ENCODE results near the gene MORC2.

MORC2 gene

DNA sequence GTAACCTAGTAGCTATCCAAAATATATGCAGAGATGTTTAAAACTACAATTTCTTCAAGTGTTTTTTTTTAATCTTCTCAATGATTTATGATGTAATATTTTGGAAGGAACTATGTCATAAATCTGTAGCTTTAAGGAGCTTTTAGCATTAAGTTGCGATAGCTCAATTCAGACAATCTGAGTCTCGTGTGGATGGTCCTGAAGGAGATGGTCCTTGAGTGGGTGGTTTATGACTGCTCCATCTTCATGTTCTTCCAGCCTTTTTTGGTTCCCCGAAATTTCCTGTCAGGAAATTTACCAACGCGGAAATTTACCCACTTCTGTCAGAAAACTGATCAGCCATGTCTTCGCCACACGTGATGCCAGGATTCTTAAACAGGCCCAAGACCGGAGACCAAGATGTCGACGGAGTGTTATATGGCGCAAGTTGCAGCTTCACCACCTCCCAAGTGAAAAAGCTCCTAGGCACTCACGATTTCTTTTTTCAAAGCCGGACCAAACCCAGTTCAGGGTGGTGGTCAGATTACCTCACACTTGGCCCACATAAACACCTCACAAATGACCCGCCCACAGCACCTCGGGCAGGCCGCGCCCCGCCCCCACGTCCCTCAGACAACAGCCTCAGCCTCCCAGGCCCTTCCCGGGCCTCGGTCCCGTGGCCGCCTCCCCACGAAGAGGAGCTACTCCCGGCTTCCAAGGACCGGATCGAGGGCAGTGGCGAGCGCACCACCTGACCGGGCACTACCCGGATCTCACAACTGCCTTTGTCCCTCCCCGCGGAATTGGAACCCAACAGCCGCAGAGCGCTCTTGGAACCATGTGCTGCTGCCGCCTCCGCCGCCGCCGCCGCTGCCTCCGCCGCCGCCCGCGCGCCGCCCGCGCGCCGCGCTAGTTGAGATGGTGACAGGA, at the start of gene MORC2:
TSS of gene MORC2 (minus strand) at position 760 of the 909 bp plus-strand sequence. CDS start 885 bp downstream, outside the sequence.
- TF ChIP-seq, protein P1, sequence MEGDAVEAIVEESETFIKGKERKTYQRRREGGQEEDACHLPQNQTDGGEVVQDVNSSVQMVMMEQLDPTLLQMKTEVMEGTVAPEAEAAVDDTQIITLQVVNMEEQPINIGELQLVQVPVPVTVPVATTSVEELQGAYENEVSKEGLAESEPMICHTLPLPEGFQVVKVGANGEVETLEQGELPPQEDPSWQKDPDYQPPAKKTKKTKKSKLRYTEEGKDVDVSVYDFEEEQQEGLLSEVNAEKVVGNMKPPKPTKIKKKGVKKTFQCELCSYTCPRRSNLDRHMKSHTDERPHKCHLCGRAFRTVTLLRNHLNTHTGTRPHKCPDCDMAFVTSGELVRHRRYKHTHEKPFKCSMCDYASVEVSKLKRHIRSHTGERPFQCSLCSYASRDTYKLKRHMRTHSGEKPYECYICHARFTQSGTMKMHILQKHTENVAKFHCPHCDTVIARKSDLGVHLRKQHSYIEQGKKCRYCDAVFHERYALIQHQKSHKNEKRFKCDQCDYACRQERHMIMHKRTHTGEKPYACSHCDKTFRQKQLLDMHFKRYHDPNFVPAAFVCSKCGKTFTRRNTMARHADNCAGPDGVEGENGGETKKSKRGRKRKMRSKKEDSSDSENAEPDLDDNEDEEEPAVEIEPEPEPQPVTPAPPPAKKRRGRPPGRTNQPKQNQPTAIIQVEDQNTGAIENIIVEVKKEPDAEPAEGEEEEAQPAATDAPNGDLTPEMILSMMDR (IDR thresholded peaks at IDR 0.05; ENCODE audit: insufficient read depth, low read depth, low read length, missing control alignments): no peak
- peak within 1 kb of the TSS; percentile 97 for H3K4me3 ChIP-seq (ENCODE audit: low read depth, low read length)
- peak; percentile 77 for DNase-seq (ENCODE audit: low read depth)

DNA sequence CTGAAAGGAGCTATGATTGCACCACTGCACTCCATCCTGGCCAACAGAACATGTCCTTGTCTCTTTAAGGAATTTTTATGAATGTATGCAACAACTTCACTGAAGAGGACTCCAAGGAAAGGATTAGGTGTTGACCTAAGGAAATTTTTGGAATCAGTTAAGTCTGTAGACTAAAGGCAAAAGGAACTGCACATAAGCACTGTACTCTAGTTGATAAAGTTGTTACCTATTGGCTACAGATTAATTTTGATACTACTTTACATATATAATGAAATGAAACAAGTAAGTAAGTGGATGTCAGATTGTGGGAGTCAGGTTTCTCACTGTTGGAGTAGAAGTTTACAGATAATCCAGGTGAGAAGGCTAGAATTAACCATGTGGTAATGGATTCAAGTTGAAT, 37.0 kb upstream of the MORC2 start:
- DNase-seq (ENCODE audit: low read depth): no peak
- H3K4me3 ChIP-seq (ENCODE audit: low read depth, low read length): no peak overlapping the region
- TF ChIP-seq, protein P1 (IDR thresholded peaks at IDR 0.05; ENCODE audit: insufficient read depth, low read depth, low read length, missing control alignments): no peak

DNA sequence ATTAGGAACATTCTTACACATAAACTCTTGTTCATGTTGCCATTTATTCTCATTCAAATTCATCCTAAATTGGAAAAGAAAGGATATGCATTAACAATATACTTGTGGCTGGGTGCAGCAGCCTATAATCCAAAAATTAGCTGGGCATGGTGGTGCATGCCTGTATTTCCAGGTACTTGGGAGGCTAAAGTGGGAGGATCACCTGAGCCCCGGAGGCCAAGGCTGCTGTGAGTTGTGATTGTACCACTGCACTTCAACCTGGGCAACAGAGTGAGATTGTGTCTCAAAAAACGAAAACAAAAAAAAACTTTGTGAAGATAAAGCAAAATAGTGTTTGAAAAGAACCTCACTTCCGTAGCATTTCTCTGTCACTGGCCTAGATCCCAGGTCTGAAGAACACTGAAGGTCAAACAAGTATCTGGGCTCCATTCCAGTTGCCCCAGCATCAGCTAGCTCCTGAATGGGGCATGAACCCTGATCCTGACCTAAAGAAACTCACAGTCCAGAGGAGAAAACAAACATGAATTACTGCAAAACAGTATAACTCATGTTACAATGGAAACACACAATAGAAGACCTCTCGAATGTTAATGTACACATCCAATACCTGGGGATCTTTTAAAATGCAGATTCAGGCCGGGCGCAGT, 32.7 kb upstream of the MORC2 start:
- TF ChIP-seq, protein P1 (IDR thresholded peaks at IDR 0.05; ENCODE audit: insufficient read depth, low read depth, low read length, missing control alignments): no peak
- no peak for DNase-seq (ENCODE audit: low read depth)
- H3K4me3 ChIP-seq (ENCODE audit: low read depth, low read length): no peak overlapping the region

DNA sequence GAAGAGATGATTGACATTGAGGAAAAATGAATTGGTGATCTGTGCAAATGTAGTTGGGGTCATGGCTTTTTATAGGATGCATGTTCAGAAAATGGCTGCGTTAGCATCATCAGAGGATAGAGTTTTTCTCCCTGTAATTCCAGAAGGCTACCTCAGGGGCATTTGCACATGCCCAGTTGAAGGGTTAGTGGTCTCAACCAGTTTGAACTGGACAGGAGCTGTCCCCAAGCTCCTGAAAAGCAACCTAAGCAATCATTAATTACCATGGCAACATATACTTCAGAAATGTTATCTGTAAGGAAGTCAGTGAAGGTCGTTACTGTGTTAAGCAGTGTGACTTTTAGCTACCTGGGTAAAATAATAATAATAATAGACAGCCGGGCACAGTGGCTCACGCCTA, 29.8 kb upstream of the MORC2 start:
- no peak for DNase-seq (ENCODE audit: low read depth)
- no peak overlapping the region for H3K4me3 ChIP-seq (ENCODE audit: low read depth, low read length)
- TF ChIP-seq, protein P1 (IDR thresholded peaks at IDR 0.05; ENCODE audit: insufficient read depth, low read depth, low read length, missing control alignments): no peak

DNA sequence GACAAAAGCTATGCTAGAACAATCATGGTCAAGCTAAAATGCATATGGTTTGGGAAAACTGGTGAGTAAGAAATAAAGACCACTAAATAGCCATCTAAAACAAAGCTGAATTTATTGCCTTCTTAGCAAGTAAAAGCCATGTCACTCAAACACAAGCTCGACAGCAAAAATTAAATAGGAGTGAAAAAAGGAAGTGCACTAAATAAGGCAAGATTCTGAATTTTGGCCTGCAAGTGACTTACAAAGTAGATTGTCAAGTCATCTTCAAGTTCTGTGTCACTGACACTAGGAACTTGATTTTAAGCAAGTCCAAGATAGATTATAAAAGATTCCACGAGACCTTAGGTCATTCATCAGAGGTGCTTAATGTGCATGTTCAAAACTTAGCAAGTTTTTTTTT, 27.9 kb upstream of the MORC2 start:
- DNase-seq (ENCODE audit: low read depth): no peak
- H3K4me3 ChIP-seq (ENCODE audit: low read depth, low read length): no peak overlapping the region
- TF ChIP-seq, protein P1 (IDR thresholded peaks at IDR 0.05; ENCODE audit: insufficient read depth, low read depth, low read length, missing control alignments): no peak

DNA sequence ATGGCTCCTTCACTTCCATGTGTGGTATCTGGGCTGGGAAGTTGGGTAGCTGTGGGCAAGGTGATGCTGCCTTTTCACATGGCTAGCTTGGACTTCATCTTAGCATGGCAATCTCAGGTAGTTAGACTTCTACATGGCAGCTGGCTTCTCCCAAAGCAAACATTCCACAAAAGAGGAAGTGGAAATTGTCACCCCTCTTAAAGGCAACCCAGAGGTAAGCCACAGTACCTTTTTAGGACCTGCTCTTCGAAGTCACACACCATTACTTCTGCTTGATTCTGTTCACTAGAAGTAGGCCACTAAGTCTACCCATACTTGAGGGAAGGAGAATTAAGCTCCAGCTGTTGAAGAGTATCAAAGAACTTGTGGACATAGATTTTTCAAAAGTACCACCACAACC, 26.4 kb upstream of the MORC2 start:
- DNase-seq (ENCODE audit: low read depth): peak; percentile 28
- H3K4me3 ChIP-seq (ENCODE audit: low read depth, low read length): no peak overlapping the region
- TF ChIP-seq, protein P1 (IDR thresholded peaks at IDR 0.05; ENCODE audit: insufficient read depth, low read depth, low read length, missing control alignments): no peak
